ENCODE data around the gene CCNE1.

CCNE1 gene

DNA sequence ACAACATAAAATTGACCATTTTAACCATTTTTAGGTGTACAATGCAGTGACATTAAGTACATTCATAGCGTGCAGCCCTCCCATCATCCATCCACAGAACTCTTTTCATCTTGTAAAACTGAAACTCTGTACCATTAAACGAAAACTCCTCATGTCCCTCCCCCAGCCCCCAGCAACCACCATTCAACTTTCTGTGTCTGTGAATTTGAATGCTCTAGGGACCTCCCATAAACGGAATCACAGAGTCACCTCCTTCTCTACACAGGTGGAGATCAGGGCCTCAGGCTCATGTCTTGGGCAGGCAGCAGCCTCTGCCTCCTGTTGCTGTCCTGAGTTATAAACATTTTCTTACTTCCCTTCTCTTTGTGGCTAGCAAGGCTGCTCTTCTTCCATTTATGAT is 7.3 kb upstream of the CCNE1 start:
- H3K9me3 Mint-ChIP-seq = no peaks in the 10 kb centered on the region
- peaks cover 36% of the 10 kb centered on the region for H3K4me1 Mint-ChIP-seq
- peak overlapping the region; percentile 62 to 63 (median 63) for H3K27ac Mint-ChIP-seq
- TF ChIP-seq CTCF (IDR thresholded peaks at IDR 0.05; ENCODE audit: unreplicated experiment in 3 of 3) = no peak
- H3K27me3 Mint-ChIP-seq (ENCODE audit: low read depth) = peaks cover 3% of the 10 kb centered on the region
- no peaks in the 10 kb centered on the region for H3K36me3 Mint-ChIP-seq (ENCODE audit: low read depth)
- no peak overlapping the region for H3K4me3 Mint-ChIP-seq

DNA sequence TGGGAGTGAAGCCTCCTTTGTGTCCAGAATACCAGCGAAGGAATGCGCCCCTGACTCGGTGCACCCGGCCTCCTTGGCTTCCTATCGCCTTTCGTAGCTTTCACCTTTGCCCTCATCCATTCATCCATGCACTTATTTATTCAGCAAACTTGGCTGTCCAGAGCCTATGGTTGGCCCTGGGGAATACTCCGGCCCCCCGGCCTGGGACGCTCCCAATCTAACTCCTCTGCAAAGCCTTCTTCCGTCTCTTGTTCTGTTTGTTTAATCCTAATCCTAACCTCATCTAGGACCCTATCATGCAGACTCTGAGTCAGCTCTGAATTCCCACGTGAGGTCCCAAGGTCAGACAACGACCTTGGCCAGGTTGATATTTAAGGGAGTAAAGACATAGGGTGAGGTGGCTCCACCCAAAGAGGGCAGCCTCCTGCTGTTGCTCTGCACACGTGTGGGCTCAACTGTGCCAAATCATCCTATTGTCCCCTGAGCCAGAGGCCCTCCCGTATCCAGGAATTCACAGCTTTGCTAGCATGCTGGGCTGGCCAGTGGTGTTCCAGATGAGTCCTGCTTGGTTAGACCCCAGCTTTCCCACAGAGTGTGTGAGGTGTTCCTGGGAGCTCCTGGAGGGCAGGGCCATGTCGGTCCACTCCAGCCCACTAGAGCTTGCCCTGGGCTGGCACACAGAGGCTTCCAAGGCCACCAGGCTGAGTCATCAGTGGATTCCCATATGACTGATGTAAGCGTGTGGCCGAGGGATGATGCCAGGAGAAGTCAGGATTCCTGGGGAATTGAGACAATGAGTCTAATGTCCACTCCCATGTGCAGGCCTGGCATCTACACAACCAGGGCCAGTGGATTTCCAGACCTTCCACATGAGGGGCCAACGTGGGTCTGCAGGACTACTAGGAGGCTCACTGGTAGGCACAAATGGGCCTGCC is 6.5 kb upstream of the CCNE1 start:
- Mint-ChIP-seq H3K4me1 (peaks cover 30% of the 10 kb centered on the region), H3K4me3 (no peak overlapping the region), H3K9me3 (no peaks in the 10 kb centered on the region), H3K27ac (peak overlapping the region; percentile 6 to 89 (median 76)), H3K36me3 (ENCODE audit: low read depth) (no peaks in the 10 kb centered on the region), H3K27me3 (ENCODE audit: low read depth) (peaks cover 3% of the 10 kb centered on the region)
- no peak for TF ChIP-seq CTCF (IDR thresholded peaks at IDR 0.05; ENCODE audit: unreplicated experiment in 3 of 3)

GRCh38 chr19:29806098-29806866 is 5.5 kb upstream of the CCNE1 start:
- no peaks in the 10 kb centered on the region for H3K36me3 Mint-ChIP-seq (ENCODE audit: low read depth)

DNA sequence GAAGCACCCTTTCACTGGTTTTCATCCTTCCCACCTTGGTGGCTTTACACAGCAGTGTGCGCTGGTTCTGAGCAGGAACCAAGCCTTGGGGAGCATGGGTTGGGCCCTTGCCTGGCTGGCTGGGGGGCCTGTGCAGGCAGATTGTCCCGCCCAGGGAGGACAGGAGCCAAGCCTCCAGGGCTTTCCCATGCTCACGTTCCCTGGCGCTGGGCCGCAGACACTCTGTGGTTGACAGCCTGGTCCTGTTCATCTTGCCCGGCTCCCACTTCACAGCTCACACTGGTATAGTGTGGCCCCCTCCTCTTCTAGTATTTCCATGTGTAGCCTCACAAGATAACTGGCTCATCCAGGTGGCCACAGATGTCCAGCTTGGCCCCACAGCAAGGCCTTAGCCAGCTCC is 4.6 kb upstream of the CCNE1 start:
- peak overlapping the region; percentile 5 to 89 (median 76) for H3K27ac Mint-ChIP-seq
- H3K9me3 Mint-ChIP-seq = no peaks in the 10 kb centered on the region
- no peak overlapping the region for H3K4me3 Mint-ChIP-seq
- H3K36me3 Mint-ChIP-seq (ENCODE audit: low read depth) = no peaks in the 10 kb centered on the region
- TF ChIP-seq CTCF (IDR thresholded peaks at IDR 0.05; ENCODE audit: unreplicated experiment in 3 of 3) = no peak
- peaks cover 33% of the 10 kb centered on the region for H3K4me1 Mint-ChIP-seq
- peaks cover 3% of the 10 kb centered on the region for H3K27me3 Mint-ChIP-seq (ENCODE audit: low read depth)

More at GRCh38 chr19:29806098-29806866, 5.5 kb upstream of the CCNE1 start:
- no peak overlapping the region for H3K4me3 Mint-ChIP-seq
- no peak for TF ChIP-seq CTCF (IDR thresholded peaks at IDR 0.05; ENCODE audit: unreplicated experiment in 3 of 3)
- H3K4me1 Mint-ChIP-seq = peaks cover 33% of the 10 kb centered on the region
- peak overlapping the region; percentile 56 to 89 (median 76) for H3K27ac Mint-ChIP-seq
- peaks cover 3% of the 10 kb centered on the region for H3K27me3 Mint-ChIP-seq (ENCODE audit: low read depth)
- no peaks in the 10 kb centered on the region for H3K9me3 Mint-ChIP-seq

DNA sequence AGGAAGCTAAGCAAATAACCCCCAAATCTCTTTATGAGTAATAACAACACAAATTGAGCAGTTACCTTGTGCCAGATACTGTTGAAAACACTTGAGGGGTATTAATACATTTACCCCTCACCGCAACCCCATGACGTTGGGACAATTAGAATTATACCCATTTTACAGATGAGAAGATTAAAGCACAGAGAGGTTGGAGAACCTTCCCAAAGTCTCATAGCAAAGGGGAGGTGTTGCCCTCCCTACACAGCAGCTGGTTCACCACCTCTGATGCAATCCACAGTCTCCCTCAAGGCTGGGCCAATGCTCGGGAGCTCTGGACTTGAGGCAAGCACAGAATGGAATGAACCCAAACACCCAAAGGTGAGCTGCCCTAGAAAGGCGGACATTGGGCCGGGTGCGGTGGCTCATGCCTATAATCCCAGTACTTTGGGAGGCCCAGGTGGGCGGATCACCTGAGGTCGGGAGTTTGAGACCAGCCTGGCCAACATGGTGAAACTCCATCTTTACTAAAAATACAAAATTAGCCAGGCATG is 3.9 kb upstream of the CCNE1 start:
- Mint-ChIP-seq H3K36me3 (ENCODE audit: low read depth) (no peaks in the 10 kb centered on the region), H3K4me1 (peaks cover 35% of the 10 kb centered on the region), H3K27me3 (ENCODE audit: low read depth) (peaks cover 3% of the 10 kb centered on the region), H3K4me3 (no peak overlapping the region), H3K27ac (peak overlapping the region in 2 of 3 experiments; percentile 5 to 37), H3K9me3 (no peaks in the 10 kb centered on the region)
- no peak for TF ChIP-seq CTCF (IDR thresholded peaks at IDR 0.05; ENCODE audit: unreplicated experiment in 3 of 3)

Measured in nephron (organoid).